WTC11 (cell line): ENCODE data around the gene MORC3. TPM values are rescaled to one million over a fixed set of nuclear protein-coding genes. Genes with fewer than 3 reads are reported as not detected.
"Not testable (repeated sequence)": the region's sequence is repeated elsewhere in the genome, so short reads cannot be mapped to it uniquely, and the experiment has no call there.

Experiments
- ATAC-seq: fragments of 200-7000 bp; cut with Tn5 transposase; 2 replicates; pipeline ENCODE4 v1.10.0; 2021; ENCODE audit warnings: mild to moderate bottlenecking, moderate library complexity
- CTCF ChIA-PET: fragments of 300-600 bp; sonication (Branson Sonifier 250); formaldehyde crosslinking; loops from one replicate; lab custom pipeline; 2021; ENCODE audit warnings: antibody characterized with exemption; lab: Charles Lee
- POLR2A ChIA-PET: fragments of 350-600 bp; sonication (Branson Sonifier 250); formaldehyde crosslinking; loops from one replicate; lab custom pipeline; 2021; ENCODE audit warnings: antibody characterized with exemption; lab: Charles Lee
- DNase-seq: peaks from one replicate; pipeline ENCODE4 v3.0.0; 2021; ENCODE audit warnings: low spot score
- H3K27ac Mint-ChIP-seq: 2 replicates; pipeline ENCODE4 v1.8.0; 2021; ENCODE audit warnings: mixed read lengths
- H3K27me3 Mint-ChIP-seq: 2 replicates; pipeline ENCODE4 v1.8.0; 2021; ENCODE audit warnings: low read depth, mild to moderate bottlenecking, moderate library complexity, mixed read lengths
- H3K36me3 Mint-ChIP-seq: 2 replicates; pipeline ENCODE4 v1.8.0; 2021; ENCODE audit warnings: mixed read lengths
- H3K4me1 Mint-ChIP-seq: 2 replicates; pipeline ENCODE4 v1.8.0; 2022; ENCODE audit warnings: mixed read lengths
- H3K4me3 Mint-ChIP-seq: 2 replicates; pipeline ENCODE4 v1.8.0; 2021; ENCODE audit warnings: mild to moderate bottlenecking, moderate library complexity, mixed read lengths
- H3K9me3 Mint-ChIP-seq: 2 replicates; pipeline ENCODE4 v1.8.0; 2021; ENCODE audit warnings: mixed read lengths
- PRDM15 ChIP-seq: sonication (generic); formaldehyde crosslinking; IDR thresholded peaks from 2 replicates; pipeline ENCODE4 v1.8.0; 2022; ENCODE audit warnings: missing genetic modification reagents
- STAT6 ChIP-seq: sonication (generic); formaldehyde crosslinking; conservative IDR thresholded peaks from 2 replicates; pipeline ENCODE4 v1.8.1; 2023; ENCODE audit warnings: mild to moderate bottlenecking, low read depth, missing genetic modification reagents, moderate library complexity
- total RNA-seq: library from RNA; stranded (reverse); gene quantifications from 3 replicates; pipeline ENCODE4 v1.2.3, GENCODE V29; 2021
- TF ChIP-seq, protein P1 (sequence below): fragments of 250-450 bp; sonication (Bioruptor Pico); IDR thresholded peaks from 2 replicates; pipeline ENCODE4 v1.9.0; 2021; ENCODE audit warnings: moderate library complexity, mild to moderate bottlenecking, inconsistent platforms, borderline replicate concordance

The MORC3 gene
- total RNA-seq, 1 experiment from 2014 or later: 15.9 TPM

- TF ChIP-seq, protein P1, sequence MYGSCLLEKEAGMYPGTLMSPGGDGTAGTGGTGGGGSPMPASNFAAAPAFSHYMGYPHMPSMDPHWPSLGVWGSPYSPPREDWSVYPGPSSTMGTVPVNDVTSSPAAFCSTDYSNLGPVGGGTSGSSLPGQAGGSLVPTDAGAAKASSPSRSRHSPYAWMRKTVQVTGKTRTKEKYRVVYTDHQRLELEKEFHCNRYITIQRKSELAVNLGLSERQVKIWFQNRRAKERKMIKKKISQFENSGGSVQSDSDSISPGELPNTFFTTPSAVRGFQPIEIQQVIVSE: no peak
- TF ChIP-seq, all 79 proteins: peak for 0
Measured at GRCh38 chr21:36381841-36382589, 62.0 kb downstream of the MORC3 start (continued).

DNA sequence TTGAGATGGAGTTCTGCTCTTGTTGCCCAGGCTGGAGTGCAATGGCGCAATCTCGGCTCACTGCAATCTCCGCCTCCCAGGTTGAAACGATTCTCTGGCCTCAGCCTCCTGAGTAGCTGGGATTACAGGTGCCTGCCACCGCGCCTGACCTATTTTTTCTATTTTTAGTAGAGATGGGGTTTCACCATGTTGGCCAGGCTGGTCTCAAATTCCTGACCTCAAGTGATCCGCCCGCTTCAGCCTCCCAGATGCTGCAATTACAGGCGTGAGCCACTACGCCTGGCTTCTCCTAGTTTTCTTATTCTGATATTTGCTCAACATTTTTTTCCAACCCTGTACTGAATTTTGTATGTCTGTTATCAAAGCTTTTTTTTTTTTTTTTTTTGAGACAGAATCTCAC, 62.7 kb downstream of the MORC3 start:
- H3K27ac Mint-ChIP-seq, H3K4me1 Mint-ChIP-seq, POLR2A ChIA-PET, H3K27me3 Mint-ChIP-seq, H3K9me3 Mint-ChIP-seq, H3K36me3 Mint-ChIP-seq, ATAC-seq, DNase-seq, H3K4me3 Mint-ChIP-seq: not testable (repeated sequence)
- CTCF ChIA-PET: interaction anchor here (0.7 kb wide), 1 partner anchor 78 kb away, joined by 4 read pairs; no protein-coding TSS in a partner anchor

- CTCF ChIA-PET: interaction anchor here (1.1 to 1.5 kb wide), 2 partner anchors 37 to 139 kb away, joined by 4 to 6 read pairs; no protein-coding TSS in a partner anchor
Measured at GRCh38 chr21:36384885-36385232, 64.9 kb downstream of the MORC3 start.

More at GRCh38 chr21:36384885-36385232, 64.9 kb downstream of the MORC3 start:
- Mint-ChIP-seq H3K27ac (no peak overlapping the region), H3K4me1 (peaks cover 10% of the 10 kb centered on the region), H3K36me3 (peaks cover 11% of the 10 kb centered on the region), H3K9me3 (no peaks in the 10 kb centered on the region), H3K4me3 (peak overlapping the region; percentile 31), H3K27me3 (no peaks in the 10 kb centered on the region; the same call in 1 of the 2 replicates)
- no peak for ATAC-seq
- DNase-seq: no peak
- POLR2A ChIA-PET: interaction anchor here (1.4 kb wide), 1 partner anchor 65 kb away, joined by 4 read pairs; the partner anchor contains the start of gene MORC3
- TF ChIP-seq PRDM15 (0 out of 2 replicates have a peak, but pooled peaks have one; percentile 53), STAT6 (CRISPR knock-in tag) (no peak)
- TF ChIP-seq, all 79 proteins: peak for 1
